A673 (cell line): ENCODE results near the gene MCUR1.

ENCODE experiments used
- EZH2 ChIP-seq: fragments of 200-600 bp; sonication (generic); IDR thresholded peaks from 2 replicates; pipeline ENCODE4 v1.6.1; 2017; ENCODE audit warnings: borderline replicate concordance, low read depth, mild to moderate bottlenecking, mixed read lengths, antibody characterized with exemption, low read length; ENCODE audit not compliant: poor library complexity, severe bottlenecking
- TF ChIP-seq, protein P1 (sequence below): fragments of 300-800, 200-600 bp; sonication (generic); conservative IDR thresholded peaks from 2 replicates; pipeline ENCODE4 v1.5.1; 2017; ENCODE audit warnings: low read depth, mild to moderate bottlenecking, antibody characterized with exemption, low read length, moderate library complexity, mixed read lengths

DNA sequence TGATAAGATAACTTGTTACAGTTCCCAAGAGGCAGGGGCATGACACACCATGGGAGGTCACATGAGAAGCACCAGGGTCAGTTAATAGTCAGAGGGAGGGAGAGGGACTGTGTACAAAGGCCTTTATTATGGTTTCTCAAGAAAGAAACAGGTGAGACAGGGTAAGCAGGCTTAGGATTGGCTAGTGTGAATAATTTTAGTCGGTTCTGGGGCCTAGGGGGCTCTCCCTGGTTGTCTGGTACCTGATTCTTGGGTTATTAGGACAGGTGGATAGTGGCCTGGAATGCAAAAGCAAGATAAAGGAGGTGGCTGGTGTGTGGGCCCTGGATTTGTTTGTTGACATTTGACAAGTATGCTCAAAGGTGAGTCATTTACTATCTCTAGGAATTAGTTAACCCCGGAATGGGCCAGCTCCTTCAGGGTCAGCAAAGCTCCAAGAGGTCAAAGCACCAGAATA is 49.4 kb upstream of the MCUR1 start:
- TF ChIP-seq, protein P1, sequence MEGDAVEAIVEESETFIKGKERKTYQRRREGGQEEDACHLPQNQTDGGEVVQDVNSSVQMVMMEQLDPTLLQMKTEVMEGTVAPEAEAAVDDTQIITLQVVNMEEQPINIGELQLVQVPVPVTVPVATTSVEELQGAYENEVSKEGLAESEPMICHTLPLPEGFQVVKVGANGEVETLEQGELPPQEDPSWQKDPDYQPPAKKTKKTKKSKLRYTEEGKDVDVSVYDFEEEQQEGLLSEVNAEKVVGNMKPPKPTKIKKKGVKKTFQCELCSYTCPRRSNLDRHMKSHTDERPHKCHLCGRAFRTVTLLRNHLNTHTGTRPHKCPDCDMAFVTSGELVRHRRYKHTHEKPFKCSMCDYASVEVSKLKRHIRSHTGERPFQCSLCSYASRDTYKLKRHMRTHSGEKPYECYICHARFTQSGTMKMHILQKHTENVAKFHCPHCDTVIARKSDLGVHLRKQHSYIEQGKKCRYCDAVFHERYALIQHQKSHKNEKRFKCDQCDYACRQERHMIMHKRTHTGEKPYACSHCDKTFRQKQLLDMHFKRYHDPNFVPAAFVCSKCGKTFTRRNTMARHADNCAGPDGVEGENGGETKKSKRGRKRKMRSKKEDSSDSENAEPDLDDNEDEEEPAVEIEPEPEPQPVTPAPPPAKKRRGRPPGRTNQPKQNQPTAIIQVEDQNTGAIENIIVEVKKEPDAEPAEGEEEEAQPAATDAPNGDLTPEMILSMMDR, result no peak
- TF ChIP-seq EZH2, result no peak
